Dedifferentiated amniotic fluid mesenchymal stem cell (primary cell): ENCODE data around the gene CAP2.
"Not testable (repeated sequence)": the region's sequence is repeated elsewhere in the genome, so short reads cannot be mapped to it uniquely, and the experiment has no call there.

Source experiments
- DNase-seq: peaks from one replicate; pipeline ENCODE4 v3.0.0-alpha.2; 2016; ENCODE audit errors: extremely low spot score

Gene CAP2

DNA sequence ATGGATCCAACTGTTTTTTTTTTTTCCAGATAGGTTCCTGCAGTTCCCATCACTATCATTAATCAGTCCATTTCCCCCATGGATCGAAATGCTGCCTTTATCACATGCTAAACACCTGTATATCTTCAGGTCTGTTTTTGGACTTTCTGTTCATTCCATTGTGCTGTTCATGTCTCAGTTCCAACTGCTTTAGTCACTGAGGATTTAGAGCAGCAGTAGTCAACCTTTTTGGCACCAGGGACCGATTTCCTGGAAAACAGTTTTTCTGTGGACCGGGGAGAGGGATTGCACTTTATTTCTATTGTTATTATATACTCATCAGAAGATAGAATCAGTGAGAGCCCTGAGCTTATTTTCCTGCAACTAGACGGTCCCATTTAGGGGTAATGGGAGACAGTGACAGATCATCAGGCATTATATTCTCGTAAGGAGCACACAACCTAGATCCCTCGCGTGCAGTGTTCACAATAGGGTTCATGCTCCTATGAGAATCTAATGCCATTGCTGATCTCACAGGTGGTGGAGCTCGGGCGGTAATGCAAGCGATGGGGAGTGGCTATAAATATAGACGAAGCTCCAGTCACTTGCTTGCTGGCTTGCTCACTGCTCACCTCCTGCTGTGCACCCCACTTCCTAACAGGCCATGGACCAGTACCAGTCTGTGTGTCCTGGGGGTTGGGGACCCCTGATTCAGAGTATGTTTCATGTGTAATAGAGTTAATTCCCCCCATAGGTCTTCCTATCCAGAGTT is 46.0 kb downstream of the CAP2 start:
- no peak for DNase-seq

DNA sequence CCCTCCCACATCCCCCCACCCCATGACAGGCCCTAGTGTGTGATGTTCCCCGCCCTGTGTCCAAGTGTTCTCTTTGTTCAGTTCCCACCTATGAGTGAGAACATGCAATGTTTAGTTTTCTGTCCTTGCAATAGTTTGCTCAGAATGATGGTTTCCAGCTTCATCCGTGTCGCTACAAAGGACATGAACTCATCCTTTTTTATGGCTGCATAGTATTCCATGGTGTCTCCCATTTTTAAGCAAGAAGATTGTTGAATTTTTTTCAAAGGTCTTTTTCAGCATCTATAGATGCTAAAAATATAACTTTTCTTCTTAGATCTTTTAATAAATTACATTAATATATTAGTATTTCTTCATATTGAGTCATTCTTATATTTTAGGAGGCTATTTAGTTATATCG is 47.4 kb downstream of the CAP2 start:
- DNase-seq = not testable (repeated sequence)

DNA sequence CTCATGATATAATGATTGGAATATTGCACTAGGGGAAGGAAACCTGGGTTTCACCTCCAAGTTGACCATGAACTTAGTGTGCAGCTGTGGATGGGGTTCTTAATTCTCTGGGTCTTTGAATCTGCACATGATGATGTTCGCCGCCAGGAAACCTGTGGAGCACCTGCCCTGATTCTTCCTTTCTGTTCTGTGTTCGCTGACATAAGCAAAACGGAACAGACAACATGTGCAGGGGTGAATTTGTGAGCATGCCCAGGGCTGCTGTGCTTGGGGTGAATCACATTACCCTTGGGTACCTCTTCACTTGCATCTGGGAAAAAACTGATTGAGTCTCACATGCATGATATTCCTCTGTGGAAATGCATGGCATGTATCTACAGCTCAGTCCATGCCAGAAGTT is 48.8 kb downstream of the CAP2 start:
- DNase-seq = no peak

DNA sequence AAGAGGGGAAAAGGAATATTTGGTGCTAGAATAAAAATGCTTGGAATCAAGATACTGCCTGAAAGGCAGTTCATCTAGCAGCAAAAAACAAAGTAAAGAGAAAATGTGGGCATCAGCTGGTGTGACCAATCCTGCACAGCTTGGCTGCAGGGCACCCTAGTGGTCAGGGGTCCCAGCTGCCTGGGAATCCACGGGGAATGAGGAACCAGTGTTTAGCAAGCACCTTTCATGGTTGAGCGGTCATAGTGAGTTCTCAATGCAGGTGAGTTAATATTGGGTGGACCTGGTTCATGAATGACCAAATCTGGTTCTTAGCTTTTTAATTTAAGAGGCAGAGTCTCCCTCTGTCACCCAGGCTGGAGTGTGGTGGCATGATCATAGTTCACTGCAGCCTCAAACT is 53.3 kb downstream of the CAP2 start:
- no peak for DNase-seq

DNA sequence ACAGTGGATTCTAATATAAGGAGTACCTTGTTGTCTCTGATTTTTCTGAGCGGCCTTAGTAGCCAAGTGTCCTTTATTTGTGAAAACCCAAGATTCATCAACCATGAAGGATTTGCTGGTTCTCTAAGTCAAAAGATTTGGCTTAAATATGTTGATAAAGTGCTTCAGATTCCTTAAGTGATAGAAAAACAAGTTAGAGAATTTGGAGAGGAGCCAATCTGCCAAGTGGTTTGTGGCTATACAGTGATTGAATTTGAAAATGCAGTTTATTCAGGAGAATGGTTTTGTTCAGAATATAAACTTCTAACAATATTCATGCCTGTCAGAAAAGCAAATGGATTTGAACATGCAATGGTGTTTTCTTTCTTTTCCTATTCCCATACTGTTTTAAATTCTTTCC is 54.8 kb downstream of the CAP2 start:
- peak; percentile 51 for DNase-seq

DNA sequence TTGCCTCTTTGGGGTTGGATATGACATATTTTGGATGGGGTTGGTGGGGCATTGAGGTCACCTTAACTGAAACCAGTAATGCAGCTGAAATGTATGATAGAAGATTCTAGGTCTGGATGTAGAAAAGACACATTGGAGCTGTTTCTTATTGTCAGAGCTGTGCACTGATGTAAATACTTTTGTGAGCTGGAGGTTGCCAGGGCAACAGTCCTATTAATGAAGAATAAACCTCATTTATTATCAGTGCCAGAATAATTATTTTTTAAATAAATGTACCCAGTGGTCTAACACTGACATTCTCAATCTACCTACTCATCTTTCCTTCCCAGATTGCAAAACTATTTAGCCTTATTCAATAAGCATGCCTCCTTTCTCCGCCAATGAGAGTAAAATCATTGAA is 57.0 kb downstream of the CAP2 start:
- no peak for DNase-seq

DNA sequence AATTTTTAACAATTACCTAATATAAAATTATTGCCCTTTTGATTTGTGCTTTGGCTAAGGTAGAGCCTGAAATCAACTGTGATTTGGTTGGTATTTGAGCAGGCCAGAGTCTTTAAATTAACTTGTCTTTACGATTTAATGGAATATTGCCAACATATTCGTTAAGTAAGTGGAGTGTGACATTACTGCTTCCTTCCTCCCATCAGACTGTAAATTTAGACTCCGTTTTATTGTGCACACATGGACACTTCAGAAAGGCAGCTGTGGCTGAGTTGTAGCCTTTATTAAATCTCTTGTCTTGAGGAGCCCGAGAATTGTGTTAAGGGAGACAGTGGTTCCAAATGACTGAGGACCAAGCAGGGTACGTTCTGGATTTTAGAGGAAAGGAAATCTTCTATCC is 57.4 kb downstream of the CAP2 start:
- no peak for DNase-seq

DNA sequence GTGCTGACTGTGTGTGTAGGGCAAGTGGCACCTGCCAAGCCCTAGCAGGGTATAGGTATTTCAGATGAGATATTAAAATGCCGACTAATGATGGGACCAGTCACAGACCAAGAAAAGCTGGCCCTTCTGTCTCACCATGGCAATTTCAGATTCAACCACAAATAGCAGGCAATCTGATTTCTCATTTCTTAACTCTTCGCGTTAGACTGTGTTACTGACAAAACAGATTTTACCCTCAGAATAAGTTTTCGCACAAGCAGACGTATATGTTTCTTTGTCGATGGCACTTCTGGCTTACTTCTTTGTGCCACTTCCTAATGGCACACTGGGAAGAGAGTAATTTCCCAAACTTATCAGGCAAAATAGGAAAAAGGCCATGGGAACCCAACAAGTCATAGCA is 58.7 kb downstream of the CAP2 start:
- no peak for DNase-seq

DNA sequence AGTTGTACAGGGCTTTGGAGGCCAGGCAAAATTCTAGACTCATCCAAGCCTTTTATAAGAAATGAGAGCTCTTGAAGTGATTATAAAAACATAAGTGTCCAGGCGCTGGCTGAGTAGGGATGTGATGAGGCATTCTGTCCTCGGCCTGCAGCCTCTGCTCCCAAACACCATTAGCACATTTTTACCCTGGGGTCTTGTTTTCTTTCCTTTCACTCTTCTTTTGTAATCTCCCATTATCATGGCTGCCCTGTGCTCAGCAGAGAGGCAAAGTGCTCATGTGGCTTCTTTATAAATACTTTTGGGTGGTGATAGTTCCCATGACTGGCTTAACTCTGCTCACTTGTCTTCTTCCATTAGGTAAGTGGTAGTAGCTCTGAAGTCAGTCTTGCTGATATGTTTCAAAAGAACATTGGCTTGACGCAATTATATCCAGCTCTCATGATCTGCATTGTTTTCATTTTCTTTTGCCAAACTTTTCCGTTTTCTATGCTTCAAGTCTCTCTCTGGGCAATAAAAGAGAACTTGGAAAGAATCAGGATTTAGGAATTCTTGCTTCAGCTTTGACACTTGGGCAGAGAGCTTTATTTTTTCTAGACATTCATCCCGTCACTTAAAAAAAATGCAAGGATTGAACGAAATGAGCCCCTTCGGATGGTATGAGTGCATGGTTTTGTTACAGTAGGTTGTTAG is 61.1 kb downstream of the CAP2 start:
- DNase-seq = peak; percentile 62

DNA sequence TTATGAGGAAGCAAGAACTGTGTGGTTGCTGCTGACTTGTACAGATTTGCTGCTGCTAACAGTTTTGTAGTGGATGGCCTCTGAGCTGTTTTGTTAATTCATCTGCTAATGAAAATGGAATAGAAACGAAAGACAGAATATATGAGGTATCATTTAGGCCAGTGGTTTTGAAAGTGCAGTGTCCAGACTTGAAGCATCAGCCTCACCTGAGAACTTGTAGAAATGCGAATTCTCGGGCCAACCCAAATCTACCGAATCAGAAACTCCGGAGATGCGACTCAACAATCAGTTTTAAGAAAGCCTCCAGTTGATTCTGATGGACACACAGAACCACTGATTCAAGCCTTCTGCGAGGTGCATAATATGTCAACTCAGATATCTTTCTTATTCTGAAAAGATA is 62.5 kb downstream of the CAP2 start:
- no peak for DNase-seq

DNA sequence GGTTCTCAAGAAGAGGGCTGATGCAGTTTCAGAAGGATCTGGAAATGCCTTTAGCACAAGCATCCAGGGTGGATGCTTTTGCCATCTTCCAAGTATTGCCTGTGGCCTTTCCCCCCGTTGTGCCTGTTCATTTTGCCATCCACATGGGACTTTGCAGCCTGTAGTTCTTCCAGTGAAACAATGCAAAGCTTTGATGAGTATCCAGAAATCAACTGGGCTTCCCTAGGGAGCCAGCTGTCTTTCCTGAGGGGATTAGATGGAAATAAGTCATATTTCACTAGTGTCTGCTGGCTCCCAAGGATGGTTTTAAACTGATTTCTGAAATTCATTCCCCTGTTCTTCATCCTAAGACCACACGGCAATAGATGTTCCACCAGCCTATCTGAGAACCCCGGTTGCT is 63.3 kb downstream of the CAP2 start:
- no peak for DNase-seq

DNA sequence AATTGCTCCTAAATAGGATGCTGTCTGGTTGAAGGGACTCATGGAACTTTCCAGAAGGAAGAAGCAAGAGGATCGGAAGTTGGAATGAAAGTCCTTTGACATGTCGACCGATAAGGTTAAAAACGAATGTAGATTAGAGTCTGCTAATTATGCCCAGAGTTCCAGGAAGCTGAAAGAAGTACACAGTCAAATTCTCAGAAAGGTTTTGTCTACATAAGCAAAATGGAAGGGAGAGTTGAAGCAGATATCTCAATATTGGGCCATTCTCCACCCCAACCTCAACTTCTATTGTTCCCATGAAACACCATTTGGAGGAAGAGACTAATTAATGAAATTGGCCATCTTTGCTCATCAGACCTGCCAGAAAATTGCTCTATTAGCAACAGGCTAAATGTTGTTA is 64.0 kb downstream of the CAP2 start:
- DNase-seq = no peak

DNA sequence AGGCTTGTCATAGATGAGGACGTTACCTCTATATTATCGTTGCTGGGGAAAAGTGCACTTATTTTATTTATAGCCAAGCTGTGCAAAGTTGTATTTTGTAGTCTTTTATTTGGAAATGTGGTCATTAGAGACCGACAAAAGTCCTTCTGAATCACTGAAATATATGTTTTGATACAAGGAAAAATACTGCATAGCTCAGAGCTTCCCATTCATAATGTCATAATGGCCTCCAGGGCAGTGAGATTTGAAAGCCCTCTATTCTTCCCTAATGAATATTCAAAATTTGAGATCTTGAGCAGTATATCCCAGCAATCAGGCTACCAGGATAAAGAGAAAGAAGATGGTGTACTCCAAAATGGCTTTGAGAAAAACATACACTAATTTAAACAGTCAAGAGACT is 64.6 kb downstream of the CAP2 start:
- DNase-seq = no peak

DNA sequence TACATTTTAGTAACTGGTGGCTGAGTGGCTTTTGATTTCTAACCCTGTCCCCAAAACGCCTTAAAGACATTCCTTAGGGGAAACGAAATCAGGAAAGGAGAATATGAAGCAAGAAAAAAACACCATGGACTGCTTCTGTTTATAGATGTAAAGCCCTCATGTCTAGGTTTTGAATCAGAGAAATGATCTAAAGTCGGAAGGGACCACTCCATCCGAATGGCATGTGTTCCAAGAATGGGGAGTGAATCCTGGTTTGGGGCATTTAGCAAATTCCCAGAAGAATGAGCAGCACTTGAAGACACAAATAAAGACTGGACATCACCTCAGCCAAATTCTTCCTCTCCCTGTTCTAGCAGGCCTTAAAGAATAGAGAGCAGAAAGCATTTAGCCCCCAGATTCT is 65.6 kb downstream of the CAP2 start:
- DNase-seq = no peak

DNA sequence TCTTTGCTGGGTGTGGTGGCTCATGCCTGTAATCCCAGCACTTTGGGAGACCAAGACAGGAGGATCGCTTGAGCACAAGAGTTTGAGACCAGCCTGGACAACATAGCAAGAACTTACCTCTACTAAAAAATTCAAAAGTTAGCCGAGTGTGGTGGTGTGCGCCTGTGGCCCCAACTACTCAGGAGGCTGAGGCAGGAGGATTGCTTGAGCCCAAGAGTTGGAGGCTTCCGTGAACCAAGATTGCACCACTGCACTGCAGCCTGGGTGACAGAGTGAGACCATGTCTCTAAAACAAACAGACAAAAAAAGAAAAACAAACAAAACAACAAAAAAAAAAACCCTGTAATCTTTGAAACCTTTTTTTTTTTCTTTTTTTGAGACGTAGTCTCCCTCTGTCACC is 67.5 kb downstream of the CAP2 start:
- DNase-seq = no peak

DNA sequence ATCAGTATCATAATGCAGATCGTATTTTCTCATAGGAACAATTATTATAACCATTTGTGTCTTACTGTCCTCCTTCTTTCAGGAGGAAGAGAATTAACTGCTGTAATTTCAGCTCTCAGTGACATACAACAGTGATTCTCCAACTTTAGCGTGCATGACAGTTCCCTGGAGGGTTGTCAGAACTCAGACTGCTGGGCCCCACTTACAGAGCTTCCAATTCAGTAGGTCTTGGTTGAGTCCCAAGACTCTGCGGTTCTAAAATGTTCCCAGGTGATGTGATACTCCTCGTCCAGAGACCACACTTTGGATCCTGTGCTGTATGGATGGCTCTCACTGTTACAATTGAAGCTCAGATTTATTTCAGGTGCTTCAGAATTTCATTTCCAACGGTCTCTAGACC is 72.8 kb downstream of the CAP2 start:
- DNase-seq = no peak

DNA sequence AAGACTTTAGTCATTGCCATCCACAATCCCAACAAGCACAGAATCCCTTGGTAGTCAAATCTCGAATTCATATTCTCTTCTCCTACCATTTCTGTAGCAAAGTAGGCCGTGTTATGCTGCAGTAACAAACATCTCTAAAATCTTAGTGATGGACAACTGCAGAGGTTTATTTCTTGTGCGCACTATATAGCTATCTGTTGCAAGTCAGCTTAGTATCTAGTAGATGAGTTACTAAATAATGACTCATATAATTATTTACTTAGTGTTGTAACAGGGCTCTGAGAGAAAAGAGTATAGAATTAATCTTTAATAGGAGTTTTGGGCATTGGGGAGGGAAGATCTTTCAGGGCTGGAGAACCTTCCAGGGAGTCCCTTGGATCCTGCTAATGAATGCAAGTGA is 73.3 kb downstream of the CAP2 start:
- DNase-seq = no peak

DNA sequence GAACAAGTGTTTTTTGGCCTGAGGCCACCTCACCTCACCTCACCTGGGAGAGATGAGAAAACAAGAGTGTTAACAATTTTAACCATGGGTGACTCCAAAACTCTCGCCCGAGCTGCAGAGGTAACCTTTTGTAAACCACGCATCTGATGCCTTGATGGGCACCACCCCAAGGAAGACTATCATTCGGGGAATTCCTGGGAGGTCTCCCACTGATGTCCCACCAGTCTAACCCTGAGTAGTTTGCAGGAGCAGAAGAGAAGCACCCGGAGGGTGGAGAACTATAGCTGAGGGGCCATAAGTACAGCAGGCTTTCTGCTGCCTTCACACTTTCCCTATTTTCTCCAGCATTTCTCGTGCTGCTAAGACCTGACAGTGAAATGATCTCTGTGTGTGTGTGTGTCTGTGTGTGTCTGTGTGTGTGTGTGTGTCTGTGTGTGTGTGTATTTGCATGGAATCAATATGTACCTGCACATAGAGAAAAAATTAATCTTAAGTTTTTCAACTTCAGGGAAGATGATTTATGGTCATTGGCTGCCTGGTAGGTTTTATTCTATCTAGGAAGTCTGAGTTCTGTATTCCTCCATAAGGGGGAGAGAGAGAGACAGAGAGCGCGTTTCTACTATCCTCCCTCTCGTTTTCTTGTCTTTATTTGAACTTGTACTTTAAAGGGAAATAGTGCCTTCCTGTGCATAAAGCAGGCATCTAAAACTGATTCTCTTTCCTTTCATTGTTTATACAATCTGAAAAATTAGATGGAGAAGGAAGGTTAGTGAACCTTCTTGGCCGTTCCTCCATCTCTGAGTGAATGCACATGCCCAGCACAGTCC is 75.8 kb downstream of the CAP2 start:
- DNase-seq = no peak

DNA sequence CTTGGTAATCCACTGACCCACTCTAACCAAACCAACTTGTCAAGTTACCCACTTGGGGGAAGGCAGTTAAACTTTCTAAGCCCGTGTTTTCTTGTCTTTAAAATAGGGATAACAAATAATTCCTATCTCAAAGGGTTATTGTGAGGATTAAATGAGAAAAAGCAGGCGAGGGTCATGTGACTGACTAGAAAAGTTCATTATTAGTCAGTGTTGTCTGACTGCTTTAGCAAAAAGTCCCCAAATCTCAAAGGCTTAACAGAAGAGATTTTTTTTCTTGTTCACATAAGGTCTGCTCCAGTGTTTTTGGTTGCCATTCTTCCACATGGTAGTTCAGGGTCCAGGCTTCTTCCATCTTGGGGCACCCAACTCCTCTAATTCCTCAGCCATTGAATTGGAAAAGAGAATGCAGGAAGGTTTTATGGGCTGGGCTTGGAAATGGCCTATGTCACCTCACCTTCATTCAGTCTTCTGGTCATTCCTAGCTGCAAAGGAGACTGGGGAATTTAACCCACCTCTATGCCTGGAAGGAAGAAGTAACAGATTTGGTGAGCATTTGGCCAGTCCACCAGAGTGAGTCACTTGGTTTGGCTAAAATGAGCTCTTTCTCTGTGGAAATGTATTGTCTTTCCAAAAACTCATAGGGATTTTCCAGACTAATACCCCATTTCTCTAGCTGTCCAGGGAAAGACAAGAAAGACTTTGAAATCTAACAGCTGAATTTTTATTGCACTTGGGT is 77.0 kb downstream of the CAP2 start:
- no peak for DNase-seq

DNA sequence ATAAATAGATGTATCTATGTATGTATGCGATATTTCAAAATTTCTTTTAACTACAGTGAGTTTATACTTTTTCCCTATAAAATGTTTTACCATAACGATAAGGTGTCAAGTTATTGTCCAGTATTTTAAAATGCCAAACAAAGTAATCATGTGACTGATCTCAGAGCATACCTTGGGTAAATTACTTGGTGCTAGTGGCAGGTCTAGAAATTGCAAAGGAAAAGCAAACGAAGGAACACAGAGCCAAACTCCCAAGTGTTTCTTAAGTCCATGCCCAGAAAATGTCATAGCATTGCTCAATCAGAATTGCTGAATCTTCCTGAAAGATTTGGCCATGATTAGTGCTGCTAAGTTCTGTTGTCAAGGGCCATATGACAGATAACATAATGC is 77.5 kb downstream of the CAP2 start:
- DNase-seq = peak; percentile 61

DNA sequence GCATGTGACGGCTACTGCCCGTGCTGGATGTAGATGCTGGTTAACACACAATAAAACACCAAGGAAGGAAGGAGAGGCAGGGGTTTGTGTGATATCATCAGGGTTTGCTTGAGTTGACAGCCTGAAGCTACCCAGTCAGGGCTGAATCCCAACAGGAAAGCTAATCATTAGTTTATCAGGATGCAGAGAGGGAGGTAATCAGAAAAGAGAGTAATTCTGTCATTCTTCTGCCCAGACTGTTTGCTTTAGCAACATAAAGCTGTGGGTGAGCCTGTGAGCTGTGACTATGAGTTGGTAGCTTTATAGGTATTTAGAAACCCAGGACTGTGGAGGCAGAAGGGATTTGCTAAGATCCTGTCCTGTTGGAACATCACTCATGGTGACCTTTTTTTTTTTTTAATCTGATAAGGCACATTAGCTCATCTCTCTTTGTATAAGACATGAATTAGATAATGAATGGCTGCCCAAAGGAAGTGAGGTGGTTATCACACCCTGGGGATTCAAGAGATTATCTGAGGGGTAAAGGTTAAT is 79.3 kb downstream of the CAP2 start:
- DNase-seq = no peak

DNA sequence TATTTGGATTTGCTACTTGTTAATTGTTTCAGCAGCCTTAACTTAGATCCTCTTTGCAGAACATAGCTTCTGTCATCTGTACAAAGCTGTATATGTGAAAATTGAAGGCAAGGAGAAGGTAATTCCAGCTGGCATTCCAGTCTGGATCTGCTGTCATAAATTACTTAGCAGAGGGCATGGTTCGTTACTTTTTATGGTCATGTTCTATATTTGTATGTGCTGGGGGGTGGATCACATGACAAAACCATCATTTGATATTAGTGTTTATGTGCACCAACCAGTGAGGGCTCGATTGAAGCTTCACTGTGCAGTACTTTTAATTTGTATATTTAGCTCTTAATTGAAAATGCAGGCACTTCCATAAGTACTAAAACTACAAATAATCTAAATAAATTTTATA is 80.2 kb downstream of the CAP2 start:
- no peak for DNase-seq
